OCI-LY3 (cell line): ENCODE measurements around the gene EIF4E1B.

Experiments used
- H2AFZ ChIP-seq: fragments of 200-600, 300-600 bp; shearing (Covaris generic); 2 replicates; pipeline ENCODE4 v1.6.0; 2014; ENCODE audit warnings: antibody characterized with exemption, low read depth, low read length
- H3K27ac ChIP-seq: fragments of 200-600, 300-600 bp; sonication (generic); 2 replicates; pipeline ENCODE4 v1.5.1; 2014; ENCODE audit warnings: mild to moderate bottlenecking, low read length, moderate library complexity, mixed read lengths
- H3K27me3 ChIP-seq: fragments of 200-600, 300-600 bp; sonication (generic); 2 replicates; pipeline ENCODE4 v1.6.1; 2014; ENCODE audit warnings: low read depth, low read length, mixed read lengths
- H3K36me3 ChIP-seq: fragments of 200-600, 300-600 bp; sonication (generic); replicated peaks from 2 replicates; pipeline ENCODE3; 2014; ENCODE audit warnings: low read depth, low read length, mixed read lengths
- H3K4me1 ChIP-seq: fragments of 300-600, 200-600 bp; sonication (generic); 2 replicates; pipeline ENCODE4 v1.6.1; 2014; ENCODE audit warnings: low read length, mixed read lengths
- H3K4me2 ChIP-seq: fragments of 200-600, 300-600 bp; sonication (generic); 2 replicates; pipeline ENCODE4 v1.6.1; 2014; ENCODE audit warnings: low read length, mixed read lengths
- H3K4me3 ChIP-seq: fragments of 300-600, 200-600 bp; sonication (generic); 2 replicates; pipeline ENCODE4 v1.5.1; 2014; ENCODE audit warnings: antibody characterized with exemption, mild to moderate bottlenecking, low read length, moderate library complexity
- H3K79me2 ChIP-seq: fragments of 300-600, 200-600 bp; shearing (Covaris generic); 2 replicates; pipeline ENCODE4 v1.6.1; 2014; ENCODE audit warnings: mild to moderate bottlenecking, low read length, mixed read lengths
- H3K9ac ChIP-seq: fragments of 300-600, 200-600 bp; shearing (Covaris generic); 2 replicates; pipeline ENCODE4 v1.6.0; 2014; ENCODE audit warnings: mild to moderate bottlenecking, low read length, moderate library complexity
- H3K9me3 ChIP-seq: fragments of 200-600, 300-600 bp; shearing (Covaris generic); 2 replicates; pipeline ENCODE4 v1.6.1; 2014; ENCODE audit warnings: low read length, mixed read lengths; ENCODE audit not compliant: insufficient read depth
- H4K20me1 ChIP-seq: fragments of 200-600, 300-600 bp; sonication (generic); 2 replicates; pipeline ENCODE4 v1.6.1; 2016; ENCODE audit warnings: low read length, mixed read lengths; ENCODE audit not compliant: insufficient read depth
- CTCF ChIP-seq: fragments of 200-600, 300-600 bp; sonication (generic); IDR thresholded peaks from 2 replicates; pipeline ENCODE4 v1.5.1; 2014; ENCODE audit warnings: antibody characterized with exemption, low read length, low read depth
- EZH2phosphoT487 ChIP-seq: fragments of 200-600 bp; shearing (Covaris generic); IDR thresholded peaks from 2 replicates; pipeline ENCODE4 v1.6.1; 2018; ENCODE audit warnings: antibody characterized with exemption, mixed run types, low read depth

The EIF4E1B gene

GRCh38 chr5:176659512-176659839, 29.0 kb downstream of the EIF4E1B start:
- Histone ChIP-seq H4K20me1 (no peaks in the 10 kb centered on the region), H3K27ac (no peak overlapping the region), H3K79me2 (no peaks in the 10 kb centered on the region), H3K4me1 (peaks cover 17% of the 10 kb centered on the region), H3K9me3 (no peaks in the 10 kb centered on the region), H2AFZ (no peak overlapping the region), H3K36me3 (no peaks in the 10 kb centered on the region), H3K4me2 (no peak overlapping the region), H3K4me3 (no peak overlapping the region), H3K9ac (no peak overlapping the region), H3K27me3 (no peaks in the 10 kb centered on the region)
- TF ChIP-seq CTCF (no peak), EZH2phosphoT487 (no peak)

GRCh38 chr5:176659860-176660461, 29.5 kb downstream of the EIF4E1B start:
- Histone ChIP-seq H3K79me2 (no peaks in the 10 kb centered on the region), H3K4me1 (peaks cover 17% of the 10 kb centered on the region), H3K4me2 (no peak overlapping the region), H3K27me3 (no peaks in the 10 kb centered on the region), H3K4me3 (no peak overlapping the region), H3K9ac (no peak overlapping the region), H3K36me3 (no peaks in the 10 kb centered on the region), H3K27ac (no peak overlapping the region), H3K9me3 (no peaks in the 10 kb centered on the region), H4K20me1 (no peaks in the 10 kb centered on the region), H2AFZ (no peak overlapping the region)
- TF ChIP-seq CTCF (no peak), EZH2phosphoT487 (no peak)

GRCh38 chr5:176660530-176660859, 30.0 kb downstream of the EIF4E1B start:
- H3K4me2 ChIP-seq, result no peak overlapping the region
- H3K27ac ChIP-seq, result no peak overlapping the region
- no peaks in the 10 kb centered on the region for H3K9me3 ChIP-seq

DNA sequence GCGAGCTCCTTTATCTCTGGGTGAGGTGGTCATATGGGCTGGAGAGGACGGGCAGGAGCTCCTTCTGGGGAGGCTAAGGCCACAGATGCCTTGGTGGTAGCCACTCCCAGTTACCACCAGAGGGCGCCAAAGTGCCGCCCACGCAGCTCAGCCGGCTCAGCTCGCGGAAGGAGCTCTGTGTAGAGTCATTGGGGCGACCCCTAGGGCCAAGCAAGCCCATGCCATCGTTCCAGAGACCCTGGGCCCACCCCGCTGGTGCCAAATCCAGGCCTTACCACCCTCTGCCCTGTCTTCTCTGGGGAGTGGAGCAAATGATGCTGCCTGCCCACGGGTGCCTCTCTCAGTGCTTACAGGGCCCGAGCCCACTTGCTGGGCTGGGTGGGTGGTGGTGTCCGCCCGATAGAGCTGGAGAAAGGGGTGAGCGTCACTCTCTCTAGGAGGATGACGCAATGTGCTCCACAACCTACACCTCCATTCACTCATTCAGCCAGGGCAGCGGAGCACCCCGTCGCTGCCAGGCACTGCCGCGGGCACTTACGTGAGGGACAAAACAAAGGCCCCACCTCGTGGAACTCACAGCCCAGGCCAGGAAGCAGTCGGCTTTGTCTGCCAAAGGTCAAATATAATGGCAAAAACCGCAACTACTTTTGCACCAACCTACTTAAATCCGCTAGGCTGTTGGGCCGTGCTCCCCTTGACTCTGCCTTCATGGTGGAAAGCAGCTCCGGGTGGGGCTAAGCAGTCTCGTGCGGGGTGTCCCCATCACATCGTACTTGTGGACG, 30.6 kb downstream of the EIF4E1B start:
- TF ChIP-seq EZH2phosphoT487 (no peak), CTCF (peak; percentile 95)
- H2AFZ ChIP-seq, result no peak overlapping the region
- H3K36me3 ChIP-seq, result no peaks in the 10 kb centered on the region
- no peaks in the 10 kb centered on the region for H4K20me1 ChIP-seq
- H3K27me3 ChIP-seq, result no peaks in the 10 kb centered on the region
- no peak overlapping the region for H3K4me3 ChIP-seq
- peaks cover 17% of the 10 kb centered on the region for H3K4me1 ChIP-seq
- H3K9me3 ChIP-seq, result no peaks in the 10 kb centered on the region
- H3K79me2 ChIP-seq, result no peaks in the 10 kb centered on the region
- no peak overlapping the region for H3K9ac ChIP-seq
- H3K4me2 ChIP-seq, result peak overlapping the region; percentile 31
- H3K27ac ChIP-seq, result no peak overlapping the region

More at GRCh38 chr5:176660530-176660859, 30.0 kb downstream of the EIF4E1B start:
- Histone ChIP-seq H3K36me3 (no peaks in the 10 kb centered on the region), H2AFZ (no peak overlapping the region), H3K4me1 (peaks cover 17% of the 10 kb centered on the region), H3K27me3 (no peaks in the 10 kb centered on the region), H4K20me1 (no peaks in the 10 kb centered on the region), H3K79me2 (no peaks in the 10 kb centered on the region), H3K9ac (no peak overlapping the region), H3K4me3 (no peak overlapping the region)
- TF ChIP-seq CTCF (no peak), EZH2phosphoT487 (no peak)
